Stimulated activated CD4-positive, alpha-beta T cell treated with anti-CD3 and anti-CD28 coated beads, Interleukin-4, amount 100 ng/mL, for 1 hour (primary cell): Measurements from ENCODE around the gene CDKN2B-AS1.
A peak's percentile ranks its signal among the peaks of the same experiment; 100 is the strongest.
"Not testable (repeated sequence)": the region's sequence is repeated elsewhere in the genome, so short reads cannot be mapped to it uniquely, and the experiment has no call there.

Experiments used
- DNase-seq: peaks from one replicate; pipeline ENCODE4 v3.0.0-alpha.2; 2020

Gene CDKN2B-AS1

GRCh38 chr9:22047596-22047995 is 53.0 kb downstream of the CDKN2B-AS1 start:
- no peak for DNase-seq

- no peak for DNase-seq
Observed at GRCh38 chr9:22049411-22049810, 54.8 kb downstream of the CDKN2B-AS1 start.

GRCh38 chr9:22050924-22051323 is 56.3 kb downstream of the CDKN2B-AS1 start:
- DNase-seq: no peak

DNA sequence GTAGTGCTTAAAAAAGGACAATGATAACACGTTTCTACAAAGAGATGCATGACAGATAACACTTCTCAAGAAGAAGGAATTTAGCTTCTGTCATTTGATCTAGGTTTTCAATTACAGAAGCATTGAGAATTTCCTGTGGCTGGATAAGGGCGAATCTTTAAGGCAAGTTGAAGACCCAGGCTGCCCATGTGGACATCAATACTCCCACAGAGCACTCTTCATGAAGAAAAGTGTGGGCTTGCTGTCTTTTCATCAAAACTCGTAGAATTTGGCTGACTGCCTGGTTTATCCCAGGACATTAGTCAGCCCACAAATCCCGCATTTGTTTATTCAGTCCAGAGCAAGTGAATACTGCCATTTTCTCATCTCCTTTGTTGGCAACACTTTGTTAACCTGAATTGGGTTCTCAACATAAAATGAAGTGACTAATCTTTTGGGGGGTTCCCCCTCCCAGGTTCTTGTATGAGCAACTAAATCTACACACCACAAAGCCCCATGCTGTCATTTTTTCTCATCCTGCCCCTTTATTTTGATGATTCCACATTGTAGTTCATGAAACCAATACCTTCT is 57.9 kb downstream of the CDKN2B-AS1 start:
- no peak for DNase-seq

DNA sequence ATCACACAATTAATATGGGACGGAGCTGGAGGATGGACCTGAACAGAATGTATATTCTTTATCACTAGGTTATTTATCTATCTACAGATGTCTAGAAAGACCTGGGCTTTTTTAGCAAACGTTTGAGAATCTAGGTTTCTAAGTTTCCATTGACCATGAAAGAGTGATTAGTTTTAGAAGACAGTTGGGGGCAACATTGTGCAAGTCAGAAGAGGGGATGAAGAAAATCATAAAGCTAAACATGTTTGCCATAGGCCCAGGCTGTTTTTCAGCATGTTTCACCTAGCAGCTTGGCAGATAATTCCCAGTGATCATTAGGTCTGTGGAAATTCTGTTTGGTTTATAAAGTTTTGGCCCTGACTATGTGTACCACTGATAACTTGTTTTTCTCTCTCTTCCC is 58.6 kb downstream of the CDKN2B-AS1 start:
- no peak for DNase-seq

DNA sequence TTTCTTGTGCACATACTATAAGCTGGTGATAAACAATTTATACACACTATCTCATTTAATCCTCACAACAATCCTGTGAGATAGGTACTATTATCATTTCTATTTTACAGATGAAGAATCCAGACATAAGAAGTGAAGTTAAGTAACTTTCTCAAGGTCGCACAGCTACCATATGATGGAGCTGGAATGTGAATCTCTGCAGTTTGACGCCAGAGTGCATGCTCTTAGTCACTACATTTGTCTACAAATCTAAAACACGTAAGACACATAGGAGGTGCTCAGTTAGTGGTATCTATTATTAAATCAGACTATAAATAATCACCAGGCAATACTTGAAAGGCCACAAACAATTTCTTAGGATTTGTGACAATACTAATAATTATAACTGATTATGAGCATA is 59.5 kb downstream of the CDKN2B-AS1 start:
- DNase-seq: no peak

DNA sequence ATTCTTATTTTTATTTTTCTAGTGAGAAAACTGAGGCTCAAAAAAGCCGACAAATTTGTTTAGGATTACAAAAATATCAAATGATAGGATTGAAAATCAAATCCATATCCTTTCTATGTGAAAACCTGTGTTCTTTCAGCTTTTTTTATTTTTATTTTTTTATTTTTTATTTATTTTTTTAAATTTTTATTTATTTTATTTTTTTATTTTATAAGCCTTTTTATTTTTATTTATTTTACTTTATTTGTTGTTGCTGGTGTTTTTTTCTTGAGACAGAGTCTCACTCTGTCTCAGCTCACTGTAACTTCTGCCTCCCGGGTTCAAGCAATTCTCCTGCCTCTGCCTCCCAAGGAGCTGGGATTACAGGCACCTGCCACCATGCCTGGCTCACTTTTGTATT is 59.9 kb downstream of the CDKN2B-AS1 start:
- DNase-seq: no peak

DNA sequence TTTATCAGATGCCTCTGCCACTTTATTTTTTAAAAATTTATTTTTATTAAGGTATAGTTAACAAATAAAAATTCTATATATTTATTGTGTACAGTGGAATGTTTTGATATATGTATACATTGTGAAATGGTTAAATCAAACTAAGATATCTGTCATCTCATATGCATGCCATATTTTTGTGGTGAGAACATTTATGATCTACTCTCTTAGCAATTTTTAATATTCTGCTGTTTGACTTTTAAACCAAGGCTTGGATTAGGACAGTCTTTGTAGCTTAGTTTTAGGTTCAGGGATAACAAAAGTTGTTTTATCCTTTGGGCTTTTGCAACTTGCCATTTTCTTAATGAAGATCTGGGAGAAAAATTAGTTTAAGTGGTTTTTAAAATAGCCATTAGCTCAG is 60.5 kb downstream of the CDKN2B-AS1 start:
- DNase-seq: no peak

DNA sequence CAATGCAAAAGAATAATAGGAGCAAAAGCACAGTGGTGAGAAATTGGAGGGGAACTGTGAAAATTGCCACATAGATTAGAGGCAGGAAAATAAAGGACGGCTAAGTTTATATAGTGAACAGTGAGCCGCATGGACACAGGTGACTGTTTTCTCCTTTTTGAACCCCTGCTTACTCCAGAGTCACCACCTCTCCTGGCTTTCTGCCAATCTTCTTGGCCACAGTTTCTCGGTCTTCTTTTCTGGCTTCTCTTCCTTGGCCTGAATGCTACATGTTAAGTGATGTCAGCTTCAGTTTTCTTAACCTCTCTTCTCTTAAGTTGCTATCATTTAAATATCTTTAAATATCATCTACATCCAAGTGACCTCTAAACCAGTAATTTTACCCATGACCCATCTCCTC is 61.8 kb downstream of the CDKN2B-AS1 start:
- DNase-seq: no peak

DNA sequence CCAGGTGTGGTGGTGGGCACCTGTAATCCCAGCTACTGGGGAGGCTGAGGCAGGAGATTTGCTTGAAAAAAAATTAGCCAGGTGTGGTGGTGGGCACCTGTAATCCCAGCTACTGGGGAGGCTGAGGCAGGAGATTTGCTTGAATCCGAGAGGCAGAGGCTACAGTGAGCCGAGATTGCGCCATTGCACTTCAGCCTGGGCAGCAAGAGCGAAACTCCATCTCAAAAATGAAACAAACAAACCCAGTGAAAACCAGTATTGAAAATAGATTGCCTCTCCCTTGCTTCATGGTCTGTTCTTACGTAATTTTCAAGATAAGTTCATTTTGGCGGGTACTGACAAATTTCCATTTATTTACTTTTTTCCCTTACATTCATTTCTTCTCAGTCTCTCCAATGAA is 63.4 kb downstream of the CDKN2B-AS1 start:
- not testable (repeated sequence) for DNase-seq

GRCh38 chr9:22060831-22061383 is 66.3 kb downstream of the CDKN2B-AS1 start:
- no peak for DNase-seq

- no peak for DNase-seq
Observed at GRCh38 chr9:22064957-22065356, 70.4 kb downstream of the CDKN2B-AS1 start.

DNA sequence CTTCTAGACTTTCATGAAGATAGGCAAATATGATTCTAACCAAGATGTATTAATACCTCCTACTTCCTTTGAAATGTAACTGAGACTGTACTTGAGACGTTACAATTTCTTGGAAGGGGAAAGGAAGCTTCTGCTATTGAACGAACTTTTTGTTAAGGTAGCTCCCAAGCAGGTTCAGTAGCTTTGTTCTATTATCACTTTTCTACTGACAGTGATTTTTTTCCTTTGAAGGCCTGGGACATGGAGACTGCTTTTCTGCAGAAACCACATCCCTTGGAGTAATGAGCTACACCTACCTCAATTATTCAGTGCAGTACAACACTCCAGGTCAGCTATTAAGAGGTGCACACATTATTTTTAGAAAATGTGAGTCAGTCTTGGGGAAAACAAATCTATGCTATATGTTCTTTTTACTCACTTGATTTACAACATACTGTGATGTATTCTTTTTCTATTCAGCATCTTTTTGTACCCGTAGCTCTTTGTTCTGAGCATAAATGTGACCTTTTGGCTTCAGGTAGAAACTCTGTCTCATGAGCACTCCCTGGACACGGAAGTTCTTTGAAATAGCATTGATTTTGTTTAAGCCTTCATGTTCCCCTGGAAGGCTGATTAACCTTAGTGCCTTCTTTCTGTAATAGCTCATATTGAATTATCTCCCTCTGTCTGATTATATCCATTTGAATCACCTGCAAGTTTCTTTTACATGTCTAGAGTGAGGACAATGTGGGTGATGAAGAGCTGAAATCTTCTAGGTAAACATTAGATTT is 71.0 kb downstream of the CDKN2B-AS1 start:
- no peak for DNase-seq

DNA sequence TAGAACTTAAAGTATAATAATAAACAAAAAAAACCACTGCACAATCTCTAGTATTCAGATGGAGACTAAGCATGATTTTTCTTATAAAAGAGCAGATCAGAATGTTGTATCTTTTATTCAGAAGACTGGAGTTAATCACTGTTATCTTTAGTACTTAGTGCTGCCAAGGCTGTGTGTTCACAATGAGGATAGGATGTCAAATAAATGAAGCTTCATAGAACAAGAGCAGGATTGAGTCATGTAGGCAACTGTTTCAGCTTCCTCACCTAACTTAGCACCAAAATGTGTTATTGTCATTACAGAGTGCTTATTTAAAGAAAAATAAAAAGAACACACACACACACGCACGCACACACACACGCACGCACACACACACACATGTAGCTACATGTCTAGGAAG is 72.6 kb downstream of the CDKN2B-AS1 start:
- DNase-seq: no peak

GRCh38 chr9:22068369-22068768 is 73.8 kb downstream of the CDKN2B-AS1 start:
- no peak for DNase-seq

DNA sequence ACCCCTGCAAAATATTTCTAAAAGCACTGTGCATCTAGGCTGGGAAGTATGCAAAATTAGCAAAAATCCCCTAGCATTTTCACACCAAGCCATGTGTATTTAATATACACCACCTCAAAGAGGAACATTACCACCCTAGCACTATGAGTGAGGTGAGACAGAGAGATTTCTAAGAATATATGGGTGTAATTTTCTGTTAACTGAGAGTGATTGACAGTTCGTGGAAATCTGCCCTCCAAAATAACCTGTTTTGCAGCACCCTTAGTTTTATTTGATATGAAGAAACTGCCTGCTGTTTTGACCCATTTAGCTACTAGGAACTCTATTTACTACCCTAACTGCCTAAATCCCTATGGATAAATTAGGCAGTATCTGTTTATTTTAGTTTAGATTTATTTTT is 78.8 kb downstream of the CDKN2B-AS1 start:
- DNase-seq: no peak

DNA sequence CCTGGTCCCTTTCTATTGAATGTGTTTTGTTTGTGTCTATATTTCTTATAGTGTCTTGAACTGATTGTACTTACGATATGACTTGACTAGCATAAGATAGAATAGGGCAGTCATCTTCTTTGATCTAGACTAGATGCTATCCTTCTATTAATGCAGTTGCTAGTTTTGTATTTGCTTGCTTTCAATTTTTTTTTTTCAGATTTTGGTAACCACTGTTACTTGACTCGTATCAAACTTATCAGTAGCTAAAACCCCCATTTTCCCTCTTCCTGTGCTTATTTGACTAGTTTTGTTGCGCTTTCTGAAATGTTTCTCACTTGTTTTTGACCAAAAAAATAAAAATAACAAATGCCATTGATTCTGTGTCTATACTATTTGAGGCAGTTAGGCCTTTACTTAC is 83.5 kb downstream of the CDKN2B-AS1 start:
- DNase-seq: no peak

GRCh38 chr9:22079873-22080341 is 85.3 kb downstream of the CDKN2B-AS1 start:
- peak; percentile 23 for DNase-seq

- no peak for DNase-seq
Observed at GRCh38 chr9:22084336-22085035, 89.9 kb downstream of the CDKN2B-AS1 start.

- no peak for DNase-seq
Observed at GRCh38 chr9:22088053-22088716, 93.6 kb downstream of the CDKN2B-AS1 start.

DNA sequence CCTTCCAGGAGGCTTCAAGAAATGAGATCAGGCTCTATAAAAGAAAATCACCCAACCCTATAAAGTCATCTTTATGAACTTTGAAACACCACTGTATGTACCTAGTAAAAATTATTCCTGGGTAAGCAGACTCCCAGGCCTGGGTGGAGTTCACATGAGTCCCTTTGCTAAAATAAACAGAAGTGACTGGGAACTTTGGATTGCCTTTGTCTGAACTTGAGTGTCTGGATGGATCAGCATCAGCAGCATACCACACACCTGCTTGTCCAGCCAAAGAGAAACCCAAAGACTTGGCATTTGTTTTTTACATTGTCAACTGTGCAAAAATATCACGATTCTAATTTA is 94.1 kb downstream of the CDKN2B-AS1 start:
- no peak for DNase-seq

GRCh38 chr9:22097707-22098106 is 103.1 kb downstream of the CDKN2B-AS1 start:
- no peak for DNase-seq

GRCh38 chr9:22098643-22099332 is 104.2 kb downstream of the CDKN2B-AS1 start:
- DNase-seq: no peak
